OCI-LY3 (cell line): Measurements from ENCODE around the gene IVNS1ABP.

ENCODE experiments used
- H2AFZ ChIP-seq: fragments of 200-600, 300-600 bp; shearing (Covaris generic); 2 replicates; pipeline ENCODE4 v1.6.0; 2014; ENCODE audit warnings: antibody characterized with exemption, low read depth, low read length
- H3K27ac ChIP-seq: fragments of 200-600, 300-600 bp; sonication (generic); 2 replicates; pipeline ENCODE4 v1.5.1; 2014; ENCODE audit warnings: mild to moderate bottlenecking, low read length, moderate library complexity, mixed read lengths
- H3K27me3 ChIP-seq: fragments of 200-600, 300-600 bp; sonication (generic); 2 replicates; pipeline ENCODE4 v1.6.1; 2014; ENCODE audit warnings: low read depth, low read length, mixed read lengths
- H3K36me3 ChIP-seq: fragments of 200-600, 300-600 bp; sonication (generic); replicated peaks from 2 replicates; pipeline ENCODE3; 2014; ENCODE audit warnings: low read depth, low read length, mixed read lengths
- H3K4me1 ChIP-seq: fragments of 300-600, 200-600 bp; sonication (generic); 2 replicates; pipeline ENCODE4 v1.6.1; 2014; ENCODE audit warnings: low read length, mixed read lengths
- H3K4me2 ChIP-seq: fragments of 200-600, 300-600 bp; sonication (generic); 2 replicates; pipeline ENCODE4 v1.6.1; 2014; ENCODE audit warnings: low read length, mixed read lengths
- H3K4me3 ChIP-seq: fragments of 300-600, 200-600 bp; sonication (generic); 2 replicates; pipeline ENCODE4 v1.5.1; 2014; ENCODE audit warnings: antibody characterized with exemption, mild to moderate bottlenecking, low read length, moderate library complexity
- H3K79me2 ChIP-seq: fragments of 300-600, 200-600 bp; shearing (Covaris generic); 2 replicates; pipeline ENCODE4 v1.6.1; 2014; ENCODE audit warnings: mild to moderate bottlenecking, low read length, mixed read lengths
- H3K9ac ChIP-seq: fragments of 300-600, 200-600 bp; shearing (Covaris generic); 2 replicates; pipeline ENCODE4 v1.6.0; 2014; ENCODE audit warnings: mild to moderate bottlenecking, low read length, moderate library complexity
- H3K9me3 ChIP-seq: fragments of 200-600, 300-600 bp; shearing (Covaris generic); 2 replicates; pipeline ENCODE4 v1.6.1; 2014; ENCODE audit warnings: low read length, mixed read lengths; ENCODE audit not compliant: insufficient read depth
- H4K20me1 ChIP-seq: fragments of 200-600, 300-600 bp; sonication (generic); 2 replicates; pipeline ENCODE4 v1.6.1; 2016; ENCODE audit warnings: low read length, mixed read lengths; ENCODE audit not compliant: insufficient read depth
- EZH2phosphoT487 ChIP-seq: fragments of 200-600 bp; shearing (Covaris generic); IDR thresholded peaks from 2 replicates; pipeline ENCODE4 v1.6.1; 2018; ENCODE audit warnings: antibody characterized with exemption, mixed run types, low read depth
- TF ChIP-seq, protein P1 (sequence below): fragments of 200-600, 300-600 bp; sonication (generic); IDR thresholded peaks from 2 replicates; pipeline ENCODE4 v1.5.1; 2014; ENCODE audit warnings: antibody characterized with exemption, low read length, low read depth

IVNS1ABP gene

DNA sequence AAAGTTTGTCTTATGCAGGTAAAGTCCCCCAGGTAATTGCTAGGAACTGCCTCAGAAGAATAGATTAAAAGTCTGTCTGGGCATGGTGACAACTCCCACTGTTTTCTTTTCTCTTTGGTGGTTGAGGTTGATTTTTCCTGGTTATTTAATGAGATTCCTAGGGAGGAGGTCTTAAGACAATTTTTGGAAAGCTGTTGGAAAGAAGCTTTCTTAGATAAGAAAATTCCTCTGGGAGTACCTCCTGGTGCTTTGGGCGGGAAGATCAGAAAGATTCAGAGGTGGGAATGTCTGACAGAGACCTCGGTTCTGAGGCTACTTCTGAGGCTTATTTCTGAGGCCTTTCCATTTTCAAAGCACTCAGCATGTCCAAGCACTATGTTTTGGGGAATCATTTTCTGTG lies 25.0 kb upstream of the IVNS1ABP start:
- TF ChIP-seq, protein P1, sequence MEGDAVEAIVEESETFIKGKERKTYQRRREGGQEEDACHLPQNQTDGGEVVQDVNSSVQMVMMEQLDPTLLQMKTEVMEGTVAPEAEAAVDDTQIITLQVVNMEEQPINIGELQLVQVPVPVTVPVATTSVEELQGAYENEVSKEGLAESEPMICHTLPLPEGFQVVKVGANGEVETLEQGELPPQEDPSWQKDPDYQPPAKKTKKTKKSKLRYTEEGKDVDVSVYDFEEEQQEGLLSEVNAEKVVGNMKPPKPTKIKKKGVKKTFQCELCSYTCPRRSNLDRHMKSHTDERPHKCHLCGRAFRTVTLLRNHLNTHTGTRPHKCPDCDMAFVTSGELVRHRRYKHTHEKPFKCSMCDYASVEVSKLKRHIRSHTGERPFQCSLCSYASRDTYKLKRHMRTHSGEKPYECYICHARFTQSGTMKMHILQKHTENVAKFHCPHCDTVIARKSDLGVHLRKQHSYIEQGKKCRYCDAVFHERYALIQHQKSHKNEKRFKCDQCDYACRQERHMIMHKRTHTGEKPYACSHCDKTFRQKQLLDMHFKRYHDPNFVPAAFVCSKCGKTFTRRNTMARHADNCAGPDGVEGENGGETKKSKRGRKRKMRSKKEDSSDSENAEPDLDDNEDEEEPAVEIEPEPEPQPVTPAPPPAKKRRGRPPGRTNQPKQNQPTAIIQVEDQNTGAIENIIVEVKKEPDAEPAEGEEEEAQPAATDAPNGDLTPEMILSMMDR = no peak
- no peak for TF ChIP-seq EZH2phosphoT487
- no peaks in the 10 kb centered on the region; the same call in 1 of the 2 replicates for H3K79me2 ChIP-seq
- H3K27me3 ChIP-seq = no peaks in the 10 kb centered on the region
- H3K9me3 ChIP-seq = no peaks in the 10 kb centered on the region
- no peaks in the 10 kb centered on the region for H3K36me3 ChIP-seq
- no peak overlapping the region for H3K4me2 ChIP-seq
- H3K4me3 ChIP-seq = no peak overlapping the region
- H4K20me1 ChIP-seq = no peaks in the 10 kb centered on the region
- no peak overlapping the region for H2AFZ ChIP-seq
- no peak overlapping the region for H3K27ac ChIP-seq
- H3K4me1 ChIP-seq = peaks cover 81% of the 10 kb centered on the region
- H3K9ac ChIP-seq = no peak overlapping the region

DNA sequence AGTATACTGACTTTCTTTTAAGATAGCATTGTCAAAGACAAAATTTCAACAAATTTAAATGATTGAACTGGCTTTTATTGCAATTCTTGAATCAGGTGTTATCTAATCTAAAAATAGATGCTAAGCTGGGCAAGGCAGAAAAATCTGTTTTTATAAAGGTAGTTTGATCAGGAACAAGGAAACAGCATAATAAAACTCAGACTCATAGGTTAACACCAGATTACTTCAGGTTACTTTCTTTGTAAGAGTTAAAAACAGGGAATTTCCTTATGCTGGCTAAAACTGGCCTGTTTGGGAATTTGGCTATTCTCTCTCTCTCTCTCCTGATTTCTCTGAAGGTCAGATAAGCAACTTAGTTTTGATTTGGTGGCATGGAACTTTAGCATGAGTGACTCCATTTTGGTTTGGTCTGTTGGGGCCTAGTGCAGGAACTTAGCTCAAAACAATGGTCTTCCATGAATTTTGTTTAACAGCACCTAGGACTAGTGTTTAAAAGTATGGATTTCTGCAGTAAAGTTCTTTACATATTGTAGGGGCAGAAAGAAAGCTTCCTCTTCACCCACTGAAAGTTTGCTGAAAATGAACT lies 24.2 kb upstream of the IVNS1ABP start:
- Histone ChIP-seq H3K9ac (no peak overlapping the region), H3K79me2 (peaks cover 5% of the 10 kb centered on the region), H3K27ac (no peak overlapping the region), H3K4me2 (no peak overlapping the region), H3K9me3 (no peaks in the 10 kb centered on the region), H3K4me1 (peaks cover 81% of the 10 kb centered on the region), H4K20me1 (no peaks in the 10 kb centered on the region), H3K4me3 (no peak overlapping the region), H2AFZ (no peak overlapping the region), H3K27me3 (no peaks in the 10 kb centered on the region), H3K36me3 (no peaks in the 10 kb centered on the region)
- TF ChIP-seq EZH2phosphoT487 = no peak
- TF ChIP-seq, protein P1 = no peak

DNA sequence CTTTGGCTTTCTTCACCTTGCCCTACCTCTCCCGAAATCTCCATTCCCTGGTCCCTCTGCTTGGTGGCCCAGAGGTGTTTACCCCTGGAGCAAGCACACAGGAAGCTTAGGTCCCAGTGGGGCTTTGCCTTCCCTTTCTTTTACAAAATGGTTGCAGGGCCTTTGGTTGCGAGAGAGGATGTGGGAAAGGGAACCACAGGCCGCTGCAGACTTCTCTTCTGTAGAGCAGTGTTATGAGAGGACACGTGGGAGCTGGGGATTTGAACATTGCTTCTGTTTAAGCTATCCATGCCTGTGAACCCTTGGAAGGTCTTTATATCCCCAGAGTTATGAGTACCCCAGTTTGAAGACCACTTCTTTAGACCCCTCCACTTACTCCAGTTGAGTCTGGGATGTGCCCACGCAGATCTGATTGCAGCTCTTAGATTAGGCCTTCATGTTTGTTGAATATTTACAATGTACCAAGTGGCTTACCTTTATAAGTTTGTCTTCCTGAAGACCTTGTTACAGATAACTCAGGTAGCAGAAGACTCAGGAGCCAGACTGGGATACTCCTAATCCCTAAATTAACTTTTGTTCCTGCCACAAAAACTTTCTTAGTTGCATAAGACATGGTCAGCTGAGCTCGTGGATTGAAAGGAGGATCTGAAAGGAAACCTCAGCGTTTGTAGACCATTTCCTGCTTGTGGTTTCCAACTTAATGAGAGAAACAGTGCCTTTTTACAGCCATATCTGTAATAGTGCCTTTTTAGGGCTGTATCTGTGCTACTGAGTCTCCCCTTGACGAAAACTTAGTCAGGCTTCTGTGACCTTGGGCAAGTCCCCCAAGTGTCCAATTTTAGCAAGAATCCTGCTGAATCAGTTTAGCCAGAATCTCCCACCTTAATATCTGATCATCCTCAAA lies 21.9 kb upstream of the IVNS1ABP start:
- no peaks in the 10 kb centered on the region for H3K27me3 ChIP-seq
- H3K79me2 ChIP-seq = peaks cover 5% of the 10 kb centered on the region
- H3K4me3 ChIP-seq = peak overlapping the region; percentile 51
- TF ChIP-seq, protein P1 = no peak
- TF ChIP-seq EZH2phosphoT487 = no peak
- no peaks in the 10 kb centered on the region for H3K36me3 ChIP-seq
- H3K27ac ChIP-seq = peak overlapping the region; percentile 92
- H3K4me2 ChIP-seq = peak overlapping the region; percentile 71
- no peaks in the 10 kb centered on the region for H3K9me3 ChIP-seq
- peaks cover 82% of the 10 kb centered on the region for H3K4me1 ChIP-seq
- peak overlapping the region; percentile 80 for H3K9ac ChIP-seq
- no peak overlapping the region for H2AFZ ChIP-seq
- no peaks in the 10 kb centered on the region for H4K20me1 ChIP-seq

DNA sequence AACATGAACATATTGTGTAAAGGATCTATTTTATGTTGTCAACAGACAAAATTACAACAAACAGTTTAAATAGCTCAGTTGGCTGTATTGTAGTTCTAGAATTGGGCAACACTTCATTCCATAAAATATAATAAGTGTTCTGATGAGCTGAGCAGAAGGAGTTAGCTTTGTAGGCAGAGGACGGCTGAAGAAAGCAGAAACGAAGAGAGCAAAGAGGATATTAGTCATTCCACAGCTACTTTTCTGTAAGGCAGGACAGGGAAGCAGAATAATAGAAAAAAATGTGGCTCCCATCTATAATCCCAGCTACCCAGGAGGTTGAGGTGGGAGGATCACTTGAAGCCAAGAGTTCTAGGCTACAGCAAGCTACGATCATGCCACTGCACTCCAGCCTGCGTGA lies 20.2 kb upstream of the IVNS1ABP start:
- H3K27ac ChIP-seq = peak overlapping the region; percentile 92
- no peak for TF ChIP-seq EZH2phosphoT487
- TF ChIP-seq, protein P1 = no peak

More for the DNA sequence above, 20.2 kb upstream of the IVNS1ABP start:
- Histone ChIP-seq H3K4me3 (peak overlapping the region; percentile 2; the same call in 1 of the 2 replicates), H3K9me3 (no peaks in the 10 kb centered on the region), H2AFZ (no peak overlapping the region; the same call in 1 of the 2 replicates), H4K20me1 (no peaks in the 10 kb centered on the region), H3K79me2 (peaks cover 5% of the 10 kb centered on the region; the same call in 1 of the 2 replicates), H3K4me1 (peaks cover 65% of the 10 kb centered on the region), H3K36me3 (no peaks in the 10 kb centered on the region), H3K4me2 (peak overlapping the region; percentile 71), H3K9ac (peak overlapping the region; percentile 75), H3K27me3 (no peaks in the 10 kb centered on the region)
